H9 (cell line): ENCODE measurements around the gene TSPAN9. TPM values are rescaled to one million over a fixed set of nuclear protein-coding genes. Genes with fewer than 3 reads are reported as not detected.

Experiments
- DNase-seq: peaks from one replicate; pipeline ENCODE4 v3.0.0-alpha.2; 2017
- H2AFZ ChIP-seq: one replicate; pipeline ENCODE4 v1.6.1; 2013; ENCODE audit warnings: mild to moderate bottlenecking, low read length, control low read depth, moderate library complexity
- H2AK5ac ChIP-seq: 2 replicates; pipeline ENCODE4 v1.6.1; 2013; ENCODE audit warnings: low read length, control low read depth, mixed read lengths; ENCODE audit not compliant: insufficient read length
- H2BK120ac ChIP-seq: one replicate; pipeline ENCODE4 v1.6.1; 2013; ENCODE audit warnings: low read depth, mild to moderate bottlenecking, low read length, control low read depth, inconsistent platforms; ENCODE audit not compliant: poor library complexity, severe bottlenecking
- H2BK12ac ChIP-seq: 2 replicates; pipeline ENCODE4 v1.6.1; 2013; ENCODE audit warnings: low read length, control low read depth, mixed read lengths, low read depth; ENCODE audit not compliant: insufficient read length
- H2BK15ac ChIP-seq: 2 replicates; pipeline ENCODE4 v1.6.1; 2013; ENCODE audit warnings: low read depth, low read length, control low read depth
- H2BK20ac ChIP-seq: one replicate; pipeline ENCODE4 v1.6.1; 2013; ENCODE audit warnings: low read depth, mild to moderate bottlenecking, low read length, control low read depth, inconsistent platforms; ENCODE audit not compliant: poor library complexity, severe bottlenecking
- H2BK5ac ChIP-seq: 2 replicates; pipeline ENCODE4 v1.6.1; 2013; ENCODE audit warnings: low read length, control low read depth, mixed read lengths; ENCODE audit not compliant: insufficient read length
- H3K14ac ChIP-seq: 2 replicates; pipeline ENCODE4 v1.6.1; 2013; ENCODE audit warnings: low read length, control low read depth; ENCODE audit not compliant: insufficient read depth
- H3K18ac ChIP-seq: 2 replicates; pipeline ENCODE4 v1.6.1; 2013; ENCODE audit warnings: low read depth, mild to moderate bottlenecking, mixed read lengths, low read length, control low read depth; ENCODE audit not compliant: insufficient read length
- H3K23ac ChIP-seq: 2 replicates; pipeline ENCODE4 v1.6.1; 2013; ENCODE audit warnings: low read length, control low read depth, mixed read lengths, low read depth; ENCODE audit not compliant: insufficient read length
- H3K23me2 ChIP-seq: 2 replicates; pipeline ENCODE4 v1.6.1; 2013; ENCODE audit warnings: low read depth, mild to moderate bottlenecking, mixed read lengths, low read length, control low read depth; ENCODE audit not compliant: insufficient read length, poor library complexity, severe bottlenecking
- H3K27ac ChIP-seq: 2 replicates; pipeline ENCODE4 v1.5.1; 2013; ENCODE audit warnings: low read length, control low read depth, mixed read lengths, low read depth; ENCODE audit not compliant: insufficient read length
- H3K27me3 ChIP-seq: 2 replicates; pipeline ENCODE4 v1.6.1; 2013; ENCODE audit warnings: low read length, control low read depth, inconsistent platforms; ENCODE audit not compliant: insufficient read depth
- H3K4ac ChIP-seq: 2 replicates; pipeline ENCODE4 v1.6.1; 2013; ENCODE audit warnings: low read depth, mild to moderate bottlenecking, control low read depth, inconsistent platforms, low read length, moderate library complexity
- H3K4me1 ChIP-seq: 2 replicates; pipeline ENCODE4 v1.6.1; 2013; ENCODE audit warnings: low read length, control low read depth, inconsistent platforms; ENCODE audit not compliant: insufficient read depth
- H3K4me2 ChIP-seq: 2 replicates; pipeline ENCODE4 v1.6.1; 2013; ENCODE audit warnings: low read length, control low read depth, mixed read lengths; ENCODE audit not compliant: insufficient read length, insufficient read depth
- H3K56ac ChIP-seq: 2 replicates; pipeline ENCODE4 v1.6.1; 2013; ENCODE audit warnings: low read depth, mild to moderate bottlenecking, mixed read lengths, low read length, control low read depth; ENCODE audit not compliant: insufficient read length
- H3K79me1 ChIP-seq: 2 replicates; pipeline ENCODE4 v1.6.1; 2013; ENCODE audit warnings: low read depth, mild to moderate bottlenecking, moderate library complexity, low read length, control low read depth, inconsistent platforms; ENCODE audit not compliant: insufficient read depth, poor library complexity, severe bottlenecking
- H3K79me2 ChIP-seq: 2 replicates; pipeline ENCODE4 v1.6.1; 2013; ENCODE audit warnings: low read length, control low read depth, inconsistent platforms; ENCODE audit not compliant: insufficient read depth
- H3K9ac ChIP-seq: 2 replicates; pipeline ENCODE4 v1.6.1; 2013; ENCODE audit warnings: low read length, control low read depth, mixed read lengths; ENCODE audit not compliant: insufficient read length; ENCODE audit errors: extremely low read depth
- H3K9me3 ChIP-seq: one replicate; pipeline ENCODE4 v1.6.1; 2013; ENCODE audit warnings: low read depth, low read length, inconsistent platforms; ENCODE audit not compliant: control insufficient read depth
- H3T11ph ChIP-seq: one replicate; pipeline ENCODE4 v1.6.1; 2013; ENCODE audit warnings: mild to moderate bottlenecking, low read length, control low read depth, inconsistent platforms
- H4K20me1 ChIP-seq: one replicate; pipeline ENCODE4 v1.6.1; 2013; ENCODE audit not compliant: control insufficient read depth, insufficient read length, insufficient read depth
- H4K5ac ChIP-seq: 2 replicates; pipeline ENCODE4 v1.6.1; 2013; ENCODE audit warnings: low read depth, mild to moderate bottlenecking, mixed read lengths, low read length, control low read depth; ENCODE audit not compliant: insufficient read length
- H4K8ac ChIP-seq: replicated peaks from 2 replicates; pipeline ENCODE4 v1.6.1; 2013; ENCODE audit warnings: low read length, control low read depth, mixed read lengths, low read depth; ENCODE audit not compliant: insufficient read length
- H4K91ac ChIP-seq: 2 replicates; pipeline ENCODE4 v1.6.1; 2013; ENCODE audit warnings: low read depth, mild to moderate bottlenecking, moderate library complexity, mixed read lengths, low read length, control low read depth; ENCODE audit not compliant: insufficient read length
- H3K27ac Mint-ChIP-seq, 3 experiments: 2 replicates in 2 of 3; 3 replicates in 1 of 3; pipeline ENCODE4 v1.8.0; 2020 to 2021; ENCODE audit warnings: mixed read lengths in 3 of 3, mild to moderate bottlenecking in 1 of 3, moderate library complexity in 1 of 3
- H3K27me3 Mint-ChIP-seq: 2 replicates; pipeline ENCODE4 v1.8.0; 2021; ENCODE audit warnings: low read depth, mild to moderate bottlenecking, moderate library complexity, mixed read lengths
- H3K36me3 Mint-ChIP-seq, 3 experiments: 2 replicates in 2 of 3; 3 replicates in 1 of 3; pipeline ENCODE4 v1.8.0; 2020 to 2021; ENCODE audit warnings: low read depth in 3 of 3, mixed read lengths in 3 of 3; ENCODE audit not compliant: insufficient read depth in 1 of 3
- H3K4me1 Mint-ChIP-seq, 2 experiments: 2 replicates each; pipeline ENCODE4 v1.8.0; 2020; ENCODE audit warnings: mixed read lengths in 2 of 2
- H3K4me3 Mint-ChIP-seq, 2 experiments: 2 replicates in 1 of 2; 3 replicates in 1 of 2; pipeline ENCODE4 v1.8.0; 2020 to 2021; ENCODE audit warnings: mild to moderate bottlenecking in 2 of 2, mixed read lengths in 2 of 2, moderate library complexity in 1 of 2
- H3K9me3 Mint-ChIP-seq, 2 experiments: 2 replicates in 1 of 2; 3 replicates in 1 of 2; pipeline ENCODE4 v1.8.0; 2020; ENCODE audit warnings: mild to moderate bottlenecking in 2 of 2, mixed read lengths in 2 of 2, moderate library complexity in 1 of 2
- WGBS: extraction: QIAGEN DNeasy Blood & Tissue Kit; methylation state at CpG from one replicate; pipeline ENCODE4 v1.1.7; 2013; ENCODE audit warnings: missing lambda C conversion rate, low lambda C conversion rate, mixed read lengths; ENCODE audit not compliant: insufficient read length; ENCODE audit errors: extremely low coverage; 5-methylcytosine and 5-hydroxymethylcytosine counted together
- total RNA-seq: library from RNA; stranded (reverse); gene quantifications from 2 replicates; pipeline ENCODE4 v1.2.1, GENCODE V29; 2021
- TF ChIP-seq, protein P1 (sequence below): fragments of 200-600 bp; sonication (generic); conservative IDR thresholded peaks from 3 replicates; pipeline ENCODE4 v1.8.0; 2021; ENCODE audit warnings: antibody characterized with exemption, mild to moderate bottlenecking

Gene TSPAN9
- total RNA-seq, 1 experiment from 2014 or later, result 19.0 TPM

DNA sequence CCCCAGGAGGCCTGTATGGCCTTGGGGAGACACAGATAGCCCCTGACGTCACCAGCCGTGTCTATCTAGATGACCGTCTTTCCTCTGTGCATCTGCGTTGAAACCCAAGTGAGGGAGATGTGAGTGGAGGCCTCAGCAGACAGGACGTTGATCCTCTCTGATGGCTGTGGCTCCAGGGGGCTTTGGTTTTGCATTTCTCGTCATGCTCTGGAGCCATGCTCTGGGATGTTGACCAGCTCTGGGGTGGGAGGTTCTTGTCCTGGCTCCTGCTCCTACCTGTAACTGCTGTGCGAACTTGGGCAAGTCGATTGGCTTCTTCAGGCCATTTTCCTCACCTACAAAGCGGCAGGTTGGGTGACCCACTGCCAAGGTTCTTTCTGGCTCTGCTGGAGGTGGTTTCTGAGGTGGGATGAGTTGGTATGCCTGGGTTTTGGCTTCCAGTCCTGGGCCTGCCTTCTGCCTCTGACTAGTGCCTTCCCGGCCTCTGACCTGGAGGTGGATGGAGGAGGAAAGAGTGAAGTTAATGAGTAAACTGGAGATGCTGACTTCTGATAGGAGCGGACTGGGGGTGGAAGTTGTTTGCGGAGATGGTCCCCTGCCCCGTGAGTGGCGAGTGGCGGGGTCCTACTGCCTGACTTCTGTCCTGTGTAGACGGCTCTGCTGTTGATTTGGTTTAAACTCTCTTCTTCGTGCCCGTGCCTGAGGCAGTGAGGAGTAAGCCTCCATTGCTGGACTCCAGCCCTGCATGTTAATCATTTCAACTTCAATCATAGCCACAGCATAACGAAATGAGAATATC is 8.4 kb downstream of the TSPAN9 start:
- no peak overlapping the region for H3K4me3 Mint-ChIP-seq
- TF ChIP-seq, protein P1, sequence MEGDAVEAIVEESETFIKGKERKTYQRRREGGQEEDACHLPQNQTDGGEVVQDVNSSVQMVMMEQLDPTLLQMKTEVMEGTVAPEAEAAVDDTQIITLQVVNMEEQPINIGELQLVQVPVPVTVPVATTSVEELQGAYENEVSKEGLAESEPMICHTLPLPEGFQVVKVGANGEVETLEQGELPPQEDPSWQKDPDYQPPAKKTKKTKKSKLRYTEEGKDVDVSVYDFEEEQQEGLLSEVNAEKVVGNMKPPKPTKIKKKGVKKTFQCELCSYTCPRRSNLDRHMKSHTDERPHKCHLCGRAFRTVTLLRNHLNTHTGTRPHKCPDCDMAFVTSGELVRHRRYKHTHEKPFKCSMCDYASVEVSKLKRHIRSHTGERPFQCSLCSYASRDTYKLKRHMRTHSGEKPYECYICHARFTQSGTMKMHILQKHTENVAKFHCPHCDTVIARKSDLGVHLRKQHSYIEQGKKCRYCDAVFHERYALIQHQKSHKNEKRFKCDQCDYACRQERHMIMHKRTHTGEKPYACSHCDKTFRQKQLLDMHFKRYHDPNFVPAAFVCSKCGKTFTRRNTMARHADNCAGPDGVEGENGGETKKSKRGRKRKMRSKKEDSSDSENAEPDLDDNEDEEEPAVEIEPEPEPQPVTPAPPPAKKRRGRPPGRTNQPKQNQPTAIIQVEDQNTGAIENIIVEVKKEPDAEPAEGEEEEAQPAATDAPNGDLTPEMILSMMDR, result no peak
- WGBS, result no CpG with 5 or more reads among the region's 19 CpGs
- Histone ChIP-seq H3T11ph (no peak overlapping the region), H3K27ac (no peak overlapping the region), H4K91ac (no peak overlapping the region), H4K20me1 (no peaks in the 10 kb centered on the region), H4K5ac (no peak overlapping the region), H3K79me1 (no peaks in the 10 kb centered on the region), H3K79me2 (no peaks in the 10 kb centered on the region), H2BK12ac (no peak overlapping the region), H2AK5ac (no peak overlapping the region), H3K27me3 (no peaks in the 10 kb centered on the region), H2BK20ac (no peak overlapping the region), H3K4me2 (no peak overlapping the region), H2BK15ac (0 out of 2 replicates have a peak overlapping the region, but pooled peaks have one; percentile 30), H3K4me1 (peaks cover 5% of the 10 kb centered on the region; the same call in 1 of the 2 replicates), H3K56ac (no peak overlapping the region), H3K9me3 (no peaks in the 10 kb centered on the region), H3K23me2 (no peaks in the 10 kb centered on the region), H2BK5ac (no peak overlapping the region), H3K23ac (no peak overlapping the region), H4K8ac (no peak overlapping the region), H3K4ac (no peak overlapping the region), H3K18ac (no peak overlapping the region), H3K9ac (no peak overlapping the region), H2BK120ac (no peak overlapping the region), H2AFZ (no peak overlapping the region), H3K14ac (no peak overlapping the region)
- peaks cover 3% of the 10 kb centered on the region in 2 experiments; a peak in 3 of 5 replicates for H3K9me3 Mint-ChIP-seq
- peaks cover 11 to 22% (median 16%) of the 10 kb centered on the region in 3 experiments for H3K36me3 Mint-ChIP-seq
- H3K27me3 Mint-ChIP-seq, result peaks cover 6% of the 10 kb centered on the region
- H3K4me1 Mint-ChIP-seq, result peaks cover 51 to 56% of the 10 kb centered on the region in 2 experiments
- DNase-seq, result peak; percentile 25
- peak overlapping the region in 2 of 3 experiments; percentile 0 to 91; a peak in 5 of 7 replicates for H3K27ac Mint-ChIP-seq
